ENCODE data around the gene GOLGA2.
A peak's percentile ranks its signal among the peaks of the same experiment; 100 is the strongest.

The GOLGA2 gene

GRCh38 chr9:128218518-128219389 is 57.1 kb downstream of the GOLGA2 start:
- no peaks in the 10 kb centered on the region for H3K27me3 ChIP-seq (ENCODE audit: insufficient read depth, poor library complexity, severe bottlenecking)
- no peaks in the 10 kb centered on the region for H3K9me3 ChIP-seq (ENCODE audit: severe bottlenecking)
- H3K4me1 ChIP-seq (ENCODE audit: insufficient read depth, poor library complexity, severe bottlenecking): no peaks in the 10 kb centered on the region
- ATAC-seq (ENCODE audit: low read depth) (peak; percentile 90), DNase-seq (ENCODE audit: low spot score) (peak; percentile 97)
- H3K27ac ChIP-seq (ENCODE audit: poor library complexity, severe bottlenecking): no peak overlapping the region
- no peak for TF ChIP-seq CTCF (IDR thresholded peaks at IDR 0.05; ENCODE audit: poor library complexity, severe bottlenecking)
- peak overlapping the region; percentile 22 for H3K4me3 ChIP-seq (ENCODE audit: severe bottlenecking)
- H3K36me3 ChIP-seq (ENCODE audit: low read depth): no peaks in the 10 kb centered on the region; the same call in 1 of the 2 replicates

- Histone ChIP-seq H3K36me3 (ENCODE audit: low read depth) (no peaks in the 10 kb centered on the region; the same call in 1 of the 2 replicates), H3K4me1 (ENCODE audit: insufficient read depth, poor library complexity, severe bottlenecking) (no peaks in the 10 kb centered on the region), H3K27me3 (ENCODE audit: insufficient read depth, poor library complexity, severe bottlenecking) (no peaks in the 10 kb centered on the region), H3K27ac (ENCODE audit: poor library complexity, severe bottlenecking) (no peak overlapping the region), H3K9me3 (ENCODE audit: severe bottlenecking) (no peaks in the 10 kb centered on the region), H3K4me3 (ENCODE audit: severe bottlenecking) (peak overlapping the region; percentile 22)
- no peak for ATAC-seq (ENCODE audit: low read depth)
- TF ChIP-seq CTCF (IDR thresholded peaks at IDR 0.05; ENCODE audit: poor library complexity, severe bottlenecking): no peak
- no peak for DNase-seq (ENCODE audit: low spot score)
These were observed 57.7 kb downstream of the GOLGA2 start for GRCh38 chr9:128218172-128218517.

GRCh38 chr9:128216781-128217553 is 58.8 kb downstream of the GOLGA2 start:
- Histone ChIP-seq H3K9me3 (ENCODE audit: severe bottlenecking) (no peaks in the 10 kb centered on the region), H3K36me3 (ENCODE audit: low read depth) (no peaks in the 10 kb centered on the region; the same call in 1 of the 2 replicates), H3K27ac (ENCODE audit: poor library complexity, severe bottlenecking) (no peak overlapping the region), H3K4me3 (ENCODE audit: severe bottlenecking) (no peak overlapping the region), H3K4me1 (ENCODE audit: insufficient read depth, poor library complexity, severe bottlenecking) (no peaks in the 10 kb centered on the region), H3K27me3 (ENCODE audit: insufficient read depth, poor library complexity, severe bottlenecking) (no peaks in the 10 kb centered on the region)
- no peak for ATAC-seq (ENCODE audit: low read depth)
- no peak for TF ChIP-seq CTCF (IDR thresholded peaks at IDR 0.05; ENCODE audit: poor library complexity, severe bottlenecking)
- no peak for DNase-seq (ENCODE audit: low spot score)

GRCh38 chr9:128215491-128216409 is 60.1 kb downstream of the GOLGA2 start:
- H3K27me3 ChIP-seq (ENCODE audit: insufficient read depth, poor library complexity, severe bottlenecking): no peaks in the 10 kb centered on the region
- no peak overlapping the region for H3K4me3 ChIP-seq (ENCODE audit: severe bottlenecking)
- H3K36me3 ChIP-seq (ENCODE audit: low read depth): no peaks in the 10 kb centered on the region; the same call in 1 of the 2 replicates
- H3K9me3 ChIP-seq (ENCODE audit: severe bottlenecking): no peaks in the 10 kb centered on the region
- no peak for TF ChIP-seq CTCF (IDR thresholded peaks at IDR 0.05; ENCODE audit: poor library complexity, severe bottlenecking)
- peak overlapping the region; percentile 33 for H3K27ac ChIP-seq (ENCODE audit: poor library complexity, severe bottlenecking)
- no peak for DNase-seq (ENCODE audit: low spot score)
- no peaks in the 10 kb centered on the region for H3K4me1 ChIP-seq (ENCODE audit: insufficient read depth, poor library complexity, severe bottlenecking)
- ATAC-seq (ENCODE audit: low read depth): no peak
